ENCODE measurements around the gene CA7. TPM values are rescaled to one million over a fixed set of nuclear protein-coding genes. Genes with fewer than 3 reads are reported as not detected.
A peak's percentile ranks its signal among the peaks of the same experiment; 100 is the strongest.

CA7 gene
- total RNA-seq, 2 donors from 2014 or later, result not detected

DNA sequence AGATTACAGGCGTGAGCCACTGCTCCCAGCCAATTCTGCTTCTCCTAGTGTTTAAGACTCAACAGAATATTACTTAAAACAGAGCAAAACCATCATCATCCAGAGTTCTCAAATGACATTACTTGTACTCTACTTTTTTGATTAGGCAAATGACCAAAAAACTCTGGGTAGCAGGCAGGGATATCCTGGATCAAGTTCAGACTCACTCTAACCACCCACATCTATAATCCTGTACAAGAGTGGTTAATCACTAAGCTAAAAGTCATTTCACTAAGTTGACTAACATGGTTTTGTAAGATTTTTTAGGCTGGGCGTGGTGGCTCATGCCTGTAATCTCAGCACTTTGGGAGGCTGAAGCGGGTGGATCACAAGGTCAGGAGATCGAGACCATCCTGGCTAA lies 20.2 kb upstream of the CA7 start:
- no peak for TF ChIP-seq POLR2A (IDR thresholded peaks at IDR 0.05)
- 90 to 92% methylated on average over 4 of the region's 4 CpGs for WGBS, 2 donors
- Histone ChIP-seq H3K36me3 (replicated peaks in 1 of 2; ENCODE audit: insufficient read depth in 1 of 2, low read depth in 2 of 2) (peaks cover 5 to 14% of the 10 kb centered on the region in 2 donors), H3K9me3 (no peaks in the 10 kb centered on the region), H3K27ac (no peak overlapping the region), H3K27me3 (no peaks in the 10 kb centered on the region), H3K4me1 (peaks cover 8% of the 10 kb centered on the region), H3K4me3 (no peak overlapping the region)
- DNase-seq (no peak), ATAC-seq (no peak)
- intact Hi-C loops (cut with DNase I), result no loop called here

GRCh38 chr16:66830422-66831404 lies 13.5 kb upstream of the CA7 start, which contains the start of gene NAE1:
TSS of gene NAE1 (minus strand) at chr16:66830976. CDS start at chr16:66830899, 77 bp downstream.
- ATAC-seq (peak; percentile 96), DNase-seq (peak; percentile 84 to 89 (median 88))
- Histone ChIP-seq H3K36me3 (replicated peaks in 1 of 2; ENCODE audit: insufficient read depth in 1 of 2, low read depth in 2 of 2) (no peaks in the 10 kb centered on the region), H3K9me3 (no peaks in the 10 kb centered on the region), H3K4me1 (peaks cover 18% of the 10 kb centered on the region), H3K27ac (peak within 1 kb of the TSS; percentile 68 to 94 (median 88)), H3K4me3 (peak within 1 kb of the TSS; percentile 91 to 92), H3K27me3 (no peaks in the 10 kb centered on the region)
- intact Hi-C loops (cut with DNase I), result loop anchor here (5.0 kb wide), 1 partner anchor 37 kb away; no protein-coding TSS in a partner anchor
- 0 to 1% methylated on average over 25 to 81 of the region's 84 CpGs for WGBS, 2 donors
- TF ChIP-seq POLR2A (IDR thresholded peaks at IDR 0.05), result peak; percentile 85 to 87 (median 85)
- TF ChIP-seq, protein P1, sequence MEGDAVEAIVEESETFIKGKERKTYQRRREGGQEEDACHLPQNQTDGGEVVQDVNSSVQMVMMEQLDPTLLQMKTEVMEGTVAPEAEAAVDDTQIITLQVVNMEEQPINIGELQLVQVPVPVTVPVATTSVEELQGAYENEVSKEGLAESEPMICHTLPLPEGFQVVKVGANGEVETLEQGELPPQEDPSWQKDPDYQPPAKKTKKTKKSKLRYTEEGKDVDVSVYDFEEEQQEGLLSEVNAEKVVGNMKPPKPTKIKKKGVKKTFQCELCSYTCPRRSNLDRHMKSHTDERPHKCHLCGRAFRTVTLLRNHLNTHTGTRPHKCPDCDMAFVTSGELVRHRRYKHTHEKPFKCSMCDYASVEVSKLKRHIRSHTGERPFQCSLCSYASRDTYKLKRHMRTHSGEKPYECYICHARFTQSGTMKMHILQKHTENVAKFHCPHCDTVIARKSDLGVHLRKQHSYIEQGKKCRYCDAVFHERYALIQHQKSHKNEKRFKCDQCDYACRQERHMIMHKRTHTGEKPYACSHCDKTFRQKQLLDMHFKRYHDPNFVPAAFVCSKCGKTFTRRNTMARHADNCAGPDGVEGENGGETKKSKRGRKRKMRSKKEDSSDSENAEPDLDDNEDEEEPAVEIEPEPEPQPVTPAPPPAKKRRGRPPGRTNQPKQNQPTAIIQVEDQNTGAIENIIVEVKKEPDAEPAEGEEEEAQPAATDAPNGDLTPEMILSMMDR (IDR thresholded peaks at IDR 0.05), result peak; percentile 91 to 100 (median 98)

- Histone ChIP-seq H3K27me3 (no peaks in the 10 kb centered on the region), H3K9me3 (no peaks in the 10 kb centered on the region), H3K4me3 (no peak overlapping the region), H3K36me3 (replicated peaks in 1 of 2; ENCODE audit: insufficient read depth in 1 of 2, low read depth in 2 of 2) (no peaks in the 10 kb centered on the region), H3K27ac (no peak overlapping the region), H3K4me1 (peaks cover 18% of the 10 kb centered on the region)
- DNase-seq, result no peak
- 71 to 76% methylated on average over 3 of the region's 3 CpGs for WGBS, 2 donors
- TF ChIP-seq, protein P1 (IDR thresholded peaks at IDR 0.05), result no peak
- no peak for TF ChIP-seq POLR2A (IDR thresholded peaks at IDR 0.05)
- no peak for ATAC-seq
- intact Hi-C loops (cut with DNase I), result loop anchor here (5.0 kb wide), 1 partner anchor 35 kb away; no protein-coding TSS in a partner anchor
Measured at GRCh38 chr16:66832190-66832589, 12.0 kb upstream of the CA7 start.

DNA sequence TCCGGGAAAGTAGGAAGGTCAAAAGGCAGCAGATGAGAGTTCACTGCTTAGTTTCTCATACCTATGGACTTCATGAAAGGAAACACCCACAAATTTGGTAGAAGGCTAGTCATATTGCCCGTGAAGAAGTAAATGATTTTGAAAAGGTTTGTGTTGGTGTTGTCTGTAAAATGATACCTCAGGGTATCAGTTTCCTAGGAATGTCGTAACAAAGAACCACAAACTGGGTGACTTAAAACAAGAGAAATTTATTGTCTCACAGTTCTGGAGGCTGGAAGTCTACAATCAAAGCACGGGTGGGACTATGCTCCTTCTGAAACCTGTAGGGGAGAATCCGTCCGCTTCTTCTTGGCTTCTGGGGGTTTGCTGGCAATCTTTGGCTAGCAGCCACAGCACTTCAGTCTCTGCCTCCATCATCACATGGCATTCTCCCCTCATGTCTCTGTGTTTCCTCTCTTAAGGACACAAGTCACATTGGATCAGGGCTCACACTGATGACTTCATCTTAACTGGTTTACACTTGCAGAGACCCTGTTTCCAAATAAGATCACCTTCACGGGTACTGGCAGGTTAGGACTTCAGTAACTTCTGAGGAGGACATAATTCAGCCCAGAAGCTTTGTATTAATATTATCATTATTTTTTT lies 11.4 kb upstream of the CA7 start:
- Histone ChIP-seq H3K9me3 (no peaks in the 10 kb centered on the region), H3K27me3 (no peaks in the 10 kb centered on the region), H3K27ac (no peak overlapping the region), H3K4me3 (no peak overlapping the region), H3K4me1 (peaks cover 18% of the 10 kb centered on the region), H3K36me3 (replicated peaks in 1 of 2; ENCODE audit: insufficient read depth in 1 of 2, low read depth in 2 of 2) (no peaks in the 10 kb centered on the region)
- 73 to 83% methylated on average over 7 of the region's 7 CpGs for WGBS, 2 donors
- no peak for ATAC-seq
- no peak for DNase-seq
- intact Hi-C loops (cut with DNase I), result loop anchor here (5.0 kb wide), 1 partner anchor 35 kb away; no protein-coding TSS in a partner anchor
- TF ChIP-seq, protein P1 (IDR thresholded peaks at IDR 0.05), result no peak
- no peak for TF ChIP-seq POLR2A (IDR thresholded peaks at IDR 0.05)

- H3K9me3 ChIP-seq, result no peaks in the 10 kb centered on the region
- no peaks in the 10 kb centered on the region for H3K36me3 ChIP-seq (replicated peaks in 1 of 2; ENCODE audit: insufficient read depth in 1 of 2, low read depth in 2 of 2)
- H3K4me1 ChIP-seq, result peaks cover 3% of the 10 kb centered on the region
- no peak for TF ChIP-seq POLR2A (IDR thresholded peaks at IDR 0.05)
- TF ChIP-seq, protein P1 (IDR thresholded peaks at IDR 0.05), result no peak
- ATAC-seq (no peak), DNase-seq (no peak)
- H3K27ac ChIP-seq, result no peak overlapping the region
- H3K4me3 ChIP-seq, result no peak overlapping the region
- WGBS, 2 donors, result 87 to 92% methylated on average over 5 of the region's 5 CpGs
- H3K27me3 ChIP-seq, result no peaks in the 10 kb centered on the region
- intact Hi-C loops (cut with DNase I), result loop anchor here (5.0 kb wide), 1 partner anchor 33 kb away; no protein-coding TSS in a partner anchor
Measured at GRCh38 chr16:66834746-66835145, 9.5 kb upstream of the CA7 start.
